ENCODE results near the gene VASH1. TPM values are rescaled to one million over a fixed set of nuclear protein-coding genes. Genes with fewer than 3 reads are reported as not detected.

VASH1 gene
- total RNA-seq, 6 donors from 2014 or later, result 12.0 to 53.5 (median 28.2) TPM

DNA sequence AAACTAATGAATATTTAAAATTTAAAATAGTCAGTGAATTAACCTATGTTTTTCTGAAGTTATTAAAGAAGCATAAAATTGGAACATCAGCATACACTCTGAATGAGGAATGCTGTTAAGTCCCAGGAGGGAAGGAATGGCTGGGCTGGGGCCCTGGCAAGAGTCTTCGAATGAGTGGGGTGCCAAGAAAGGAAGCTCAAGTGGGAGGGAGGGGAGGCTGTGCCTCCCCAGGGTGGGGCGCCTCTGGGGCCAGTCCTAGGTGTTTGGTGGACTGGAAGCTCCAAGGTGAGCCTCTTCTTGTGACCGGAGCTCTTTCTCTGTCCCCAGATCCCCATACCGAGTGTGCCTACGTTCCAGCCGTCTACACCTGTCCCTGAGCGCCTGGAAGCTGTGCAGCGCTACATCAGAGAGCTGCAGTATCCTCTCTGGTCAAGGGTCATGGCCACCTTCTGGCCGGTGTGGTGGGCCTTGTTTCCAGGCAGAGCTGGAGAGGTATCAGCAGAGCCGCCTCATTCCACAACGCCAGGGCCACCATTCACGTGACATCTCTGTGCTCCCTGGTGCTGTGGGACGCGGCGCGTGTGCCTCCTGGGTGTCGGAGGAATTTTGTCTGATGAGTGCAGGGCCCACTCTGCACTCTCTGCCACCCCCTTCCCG lies 8.5 kb downstream of the VASH1 start:
- DNase-seq (no peak), ATAC-seq (ENCODE audit: low FRiP score in 2 of 2) (no peak)
- no peaks in the 10 kb centered on the region for H3K9me3 ChIP-seq
- peak overlapping the region in 2 of 4 donors; percentile 24 to 80 for H3K27ac ChIP-seq
- 85 to 94% methylated on average over 7 to 18 of the region's 18 CpGs for WGBS, 2 donors
- no peaks in the 10 kb centered on the region for H3K36me3 ChIP-seq
- H3K4me3 ChIP-seq, result no peak overlapping the region
- H3K27me3 ChIP-seq, result no peaks in the 10 kb centered on the region
- peaks cover 38 to 54% (median 41%) of the 10 kb centered on the region in 4 donors for H3K4me1 ChIP-seq
- TF ChIP-seq, protein P1, sequence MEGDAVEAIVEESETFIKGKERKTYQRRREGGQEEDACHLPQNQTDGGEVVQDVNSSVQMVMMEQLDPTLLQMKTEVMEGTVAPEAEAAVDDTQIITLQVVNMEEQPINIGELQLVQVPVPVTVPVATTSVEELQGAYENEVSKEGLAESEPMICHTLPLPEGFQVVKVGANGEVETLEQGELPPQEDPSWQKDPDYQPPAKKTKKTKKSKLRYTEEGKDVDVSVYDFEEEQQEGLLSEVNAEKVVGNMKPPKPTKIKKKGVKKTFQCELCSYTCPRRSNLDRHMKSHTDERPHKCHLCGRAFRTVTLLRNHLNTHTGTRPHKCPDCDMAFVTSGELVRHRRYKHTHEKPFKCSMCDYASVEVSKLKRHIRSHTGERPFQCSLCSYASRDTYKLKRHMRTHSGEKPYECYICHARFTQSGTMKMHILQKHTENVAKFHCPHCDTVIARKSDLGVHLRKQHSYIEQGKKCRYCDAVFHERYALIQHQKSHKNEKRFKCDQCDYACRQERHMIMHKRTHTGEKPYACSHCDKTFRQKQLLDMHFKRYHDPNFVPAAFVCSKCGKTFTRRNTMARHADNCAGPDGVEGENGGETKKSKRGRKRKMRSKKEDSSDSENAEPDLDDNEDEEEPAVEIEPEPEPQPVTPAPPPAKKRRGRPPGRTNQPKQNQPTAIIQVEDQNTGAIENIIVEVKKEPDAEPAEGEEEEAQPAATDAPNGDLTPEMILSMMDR (IDR thresholded peaks at IDR 0.05), result no peak
- TF ChIP-seq EP300 (IDR thresholded peaks at IDR 0.05) (no peak), POLR2A (IDR thresholded peaks at IDR 0.05) (no peak), POLR2AphosphoS5 (IDR thresholded peaks at IDR 0.05) (no peak)

DNA sequence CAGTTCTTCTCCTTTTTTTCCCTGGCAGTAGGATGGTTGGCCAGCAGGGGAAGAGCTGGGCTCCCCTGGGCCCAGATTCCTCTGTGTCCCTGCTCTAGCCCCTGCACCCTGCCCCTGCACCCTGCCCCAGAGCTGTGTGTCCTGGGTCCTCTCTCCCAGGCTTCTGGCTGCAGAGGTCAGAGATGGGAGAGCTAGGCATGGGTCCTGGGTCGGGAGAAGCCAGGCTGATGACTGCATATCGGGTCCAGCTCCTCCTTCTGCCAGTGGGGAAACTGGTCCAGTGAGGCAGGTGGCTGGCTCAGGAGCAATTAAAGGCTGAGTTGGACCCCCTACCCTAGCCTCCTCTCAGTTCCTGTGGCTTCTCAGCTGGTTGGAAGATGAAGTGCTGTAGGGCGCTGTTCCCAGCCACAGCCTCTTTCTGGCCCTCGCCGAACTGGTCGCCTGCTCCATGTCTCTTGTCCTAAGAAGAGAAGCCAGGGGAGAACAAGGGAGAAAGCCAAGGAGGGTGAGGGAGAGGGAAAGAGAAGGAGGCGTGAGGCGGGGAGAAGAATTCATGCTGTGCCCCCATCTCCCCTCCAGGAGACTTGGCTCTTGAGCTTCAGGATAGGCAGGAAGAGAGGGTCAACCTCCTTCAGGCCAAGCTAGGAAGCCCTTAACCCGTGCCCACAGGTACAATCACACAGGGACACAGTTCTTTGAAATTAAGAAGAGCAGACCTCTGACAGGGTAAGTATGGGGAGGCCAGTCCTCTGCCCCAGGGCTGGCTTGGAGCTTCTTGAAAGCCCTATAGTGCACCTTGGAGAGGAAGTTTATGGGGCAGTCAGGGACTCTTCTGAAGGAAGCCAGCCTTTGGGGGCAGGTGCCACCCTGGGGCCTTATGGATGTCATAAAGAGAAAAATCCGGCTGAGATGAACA lies 9.5 kb downstream of the VASH1 start:
- WGBS, 2 donors, result 80 to 83% methylated on average over 8 to 10 of the region's 10 CpGs

DNA sequence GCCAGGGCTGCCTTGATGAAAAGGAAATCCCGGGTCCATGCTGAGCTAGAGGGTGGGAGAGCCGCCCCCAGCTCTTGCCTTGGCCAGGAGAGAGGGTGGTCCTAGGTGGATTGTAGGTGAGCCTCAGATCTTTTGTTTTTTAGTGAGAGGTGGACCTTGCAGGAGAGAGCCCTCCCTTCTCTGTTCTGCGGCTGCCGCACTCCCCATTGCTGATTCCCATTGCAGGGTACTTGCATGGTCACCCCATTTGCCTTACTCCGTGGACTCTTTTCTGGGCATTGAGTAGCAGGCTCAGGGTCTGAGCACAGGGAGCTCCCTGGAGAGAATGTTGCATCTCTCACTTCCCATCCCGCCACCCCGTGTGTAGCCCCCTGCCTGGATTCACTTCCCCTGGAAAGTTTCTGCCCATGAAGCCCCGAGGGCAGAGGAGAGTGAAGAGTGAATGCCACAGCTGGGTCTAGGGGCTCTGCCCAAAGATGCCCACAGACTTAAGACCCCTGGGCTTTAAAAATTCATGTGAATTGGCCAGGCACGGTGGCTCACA lies 10.2 kb downstream of the VASH1 start:
- Histone ChIP-seq H3K4me3 (no peak overlapping the region), H3K36me3 (peaks cover 0 to 4% (median 0%) of the 10 kb centered on the region in 4 donors), H3K27me3 (no peaks in the 10 kb centered on the region), H3K9me3 (no peaks in the 10 kb centered on the region), H3K27ac (peak overlapping the region in 3 of 4 donors; percentile 82 to 89 (median 83)), H3K4me1 (peaks cover 38 to 54% (median 42%) of the 10 kb centered on the region in 4 donors)
- ATAC-seq (ENCODE audit: low FRiP score in 2 of 2) (no peak), DNase-seq (no peak)
- 82 to 89% methylated on average over 8 to 9 of the region's 9 CpGs for WGBS, 2 donors
- TF ChIP-seq, protein P1 (IDR thresholded peaks at IDR 0.05), result no peak
- no peak for TF ChIP-seq EP300 (IDR thresholded peaks at IDR 0.05)
- no peak for TF ChIP-seq POLR2A (IDR thresholded peaks at IDR 0.05)
- TF ChIP-seq POLR2AphosphoS5 (IDR thresholded peaks at IDR 0.05), result no peak

More for the DNA sequence above, 9.5 kb downstream of the VASH1 start:
- H3K4me3 ChIP-seq, result no peak overlapping the region
- ATAC-seq (ENCODE audit: low FRiP score in 2 of 2) (no peak), DNase-seq (no peak)
- H3K27ac ChIP-seq, result peak overlapping the region in 3 of 4 donors; percentile 82 to 89 (median 83)
- no peaks in the 10 kb centered on the region for H3K27me3 ChIP-seq
- H3K36me3 ChIP-seq, result peaks cover 0 to 2% (median 0%) of the 10 kb centered on the region in 4 donors
- H3K9me3 ChIP-seq, result no peaks in the 10 kb centered on the region
- H3K4me1 ChIP-seq, result peaks cover 38 to 54% (median 40%) of the 10 kb centered on the region in 4 donors
- TF ChIP-seq, protein P1 (IDR thresholded peaks at IDR 0.05), result no peak
- no peak for TF ChIP-seq POLR2A (IDR thresholded peaks at IDR 0.05)
- no peak for TF ChIP-seq POLR2AphosphoS5 (IDR thresholded peaks at IDR 0.05)
- no peak for TF ChIP-seq EP300 (IDR thresholded peaks at IDR 0.05)

DNA sequence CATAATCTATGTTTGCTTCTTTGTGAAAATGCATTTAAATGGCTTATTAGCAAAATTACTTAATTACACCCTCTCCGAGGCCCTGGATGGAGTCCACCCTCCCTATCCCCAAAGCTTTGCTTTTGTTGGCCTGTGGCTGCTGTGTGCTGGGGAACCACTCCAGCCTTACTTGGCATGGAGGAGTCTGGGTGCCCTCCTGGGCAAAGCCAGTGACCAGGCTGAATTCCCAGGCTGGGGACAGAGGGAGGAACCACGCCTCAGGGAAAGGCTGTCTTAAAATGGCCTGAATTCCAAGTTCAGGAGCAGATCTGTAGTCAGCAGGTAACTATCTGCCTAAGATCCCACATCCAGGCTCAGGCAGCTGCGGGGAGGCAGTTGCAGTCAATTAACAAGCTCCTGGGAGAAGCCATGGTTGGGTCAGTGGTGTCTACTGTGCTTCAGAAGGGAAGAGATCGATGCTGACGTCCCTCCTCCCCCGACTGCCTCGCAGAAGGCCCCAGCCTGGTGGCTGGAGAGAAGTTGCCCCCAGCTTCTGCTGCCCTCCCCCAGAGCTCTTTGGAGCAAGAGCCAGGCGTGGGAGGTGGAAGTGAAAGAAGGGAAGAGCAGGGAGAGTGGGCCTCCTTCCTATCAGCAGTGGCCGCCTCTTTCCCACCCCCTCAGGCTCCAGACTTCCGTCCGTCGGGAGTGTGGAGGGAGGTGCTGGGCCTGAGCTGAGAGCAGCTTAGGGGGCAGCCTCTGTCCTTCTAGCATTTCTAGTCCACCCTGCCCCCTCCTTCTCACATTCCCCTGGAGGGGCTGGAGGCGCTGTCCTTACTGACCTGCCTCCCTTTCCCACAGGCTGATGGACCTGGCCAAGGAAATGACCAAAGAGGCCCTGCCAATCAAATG lies 11.3 kb downstream of the VASH1 start:
- H3K36me3 ChIP-seq, result peaks cover 0 to 4% (median 0%) of the 10 kb centered on the region in 4 donors
- H3K27ac ChIP-seq, result peak overlapping the region; percentile 81 to 89 (median 82)
- peak; percentile 58 to 68 for ATAC-seq (ENCODE audit: low FRiP score in 2 of 2)
- H3K9me3 ChIP-seq, result no peaks in the 10 kb centered on the region
- no peak for TF ChIP-seq EP300 (IDR thresholded peaks at IDR 0.05)
- TF ChIP-seq, protein P1 (IDR thresholded peaks at IDR 0.05), result no peak
- TF ChIP-seq POLR2A (IDR thresholded peaks at IDR 0.05), result peak in 1 of 4 donors; percentile 46
- peak; percentile 28 to 34 for TF ChIP-seq POLR2AphosphoS5 (IDR thresholded peaks at IDR 0.05)
- H3K27me3 ChIP-seq, result no peaks in the 10 kb centered on the region
- peak in 1 of 2 donors; percentile 56 for DNase-seq
- WGBS, 2 donors, result 40 to 54% methylated on average over 8 to 13 of the region's 13 CpGs
- no peak overlapping the region for H3K4me3 ChIP-seq
- H3K4me1 ChIP-seq, result peaks cover 37 to 53% (median 49%) of the 10 kb centered on the region in 4 donors
